Stimulated activated CD4-positive, alpha-beta T cell treated with anti-CD3 and anti-CD28 coated beads, Interleukin-2, amount 100 ng/mL, for 48 hours (primary cell): Measurements from ENCODE around the gene FSD1L.

Experiments
- DNase-seq, 2 donors: peaks; one replicate each; pipeline ENCODE4 v3.0.0-alpha.2; 2020

FSD1L gene

DNA sequence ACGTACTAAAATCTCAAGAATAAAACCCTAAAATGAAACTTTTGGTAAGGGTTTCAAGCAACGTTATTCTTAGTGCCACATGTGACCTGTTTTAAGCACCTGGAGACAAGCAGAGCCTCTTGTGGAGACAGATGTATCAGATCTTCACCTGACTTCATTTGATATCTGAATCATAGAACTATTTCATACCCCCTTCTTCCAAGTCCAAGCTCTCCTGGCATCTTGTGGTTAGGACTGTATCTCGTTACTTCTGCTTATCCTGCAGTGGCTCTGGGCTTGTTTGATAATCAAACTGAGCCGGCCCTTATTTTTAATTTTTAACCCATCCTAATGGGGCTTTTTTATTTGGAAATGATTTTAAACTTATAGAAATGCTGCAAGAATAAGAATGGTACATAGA is 11.1 kb upstream of the FSD1L start:
- no peak for DNase-seq

DNA sequence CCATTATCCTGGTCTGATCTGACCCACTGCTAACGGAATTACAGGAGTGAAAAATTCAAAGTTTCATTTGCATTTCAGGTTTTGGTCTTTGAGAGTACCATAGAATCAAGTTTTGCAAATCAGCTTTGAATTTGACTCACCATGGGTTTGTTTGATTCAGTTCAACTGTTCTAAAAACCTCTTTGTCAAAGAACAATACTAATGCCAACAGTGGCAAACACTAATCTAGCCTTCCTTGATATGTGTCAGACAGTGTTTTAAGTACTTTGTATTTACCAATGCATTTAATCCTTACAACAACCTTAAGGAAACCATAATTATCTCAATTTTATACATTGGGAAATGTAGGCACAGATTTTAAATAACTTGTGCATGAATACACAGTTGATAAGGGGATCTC is 10.1 kb upstream of the FSD1L start:
- DNase-seq = no peak

DNA sequence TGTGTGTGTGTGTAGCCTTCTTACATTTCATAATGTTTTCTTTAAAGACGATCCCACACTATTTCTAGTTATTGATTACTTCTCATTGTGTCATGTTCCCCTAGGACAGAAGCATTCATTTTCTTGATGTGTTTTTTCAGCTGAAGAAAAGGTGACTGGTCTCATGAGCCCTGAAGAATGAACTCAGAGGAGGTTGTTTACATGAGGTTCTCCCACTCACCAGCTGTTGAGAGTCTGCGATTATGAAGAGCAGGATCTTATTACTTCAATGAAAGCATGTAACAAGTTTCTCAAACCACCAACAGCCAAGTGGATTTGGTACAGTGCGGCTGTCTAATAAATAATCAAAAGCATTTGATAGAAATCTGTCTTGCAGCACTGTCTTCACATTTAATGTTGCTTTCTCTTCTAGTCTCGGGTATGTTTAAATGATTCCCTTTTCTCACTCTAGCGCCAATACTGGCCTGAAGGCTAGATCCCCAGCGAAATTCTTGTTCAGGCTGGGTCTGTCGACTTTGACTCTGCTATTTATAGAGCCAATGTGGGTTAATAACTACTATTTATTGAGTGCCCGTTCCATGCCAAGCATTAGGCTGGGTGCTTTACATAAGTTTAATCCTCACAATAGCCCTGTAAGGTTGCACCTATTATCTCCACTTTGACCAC is 9.6 kb upstream of the FSD1L start:
- DNase-seq = no peak

DNA sequence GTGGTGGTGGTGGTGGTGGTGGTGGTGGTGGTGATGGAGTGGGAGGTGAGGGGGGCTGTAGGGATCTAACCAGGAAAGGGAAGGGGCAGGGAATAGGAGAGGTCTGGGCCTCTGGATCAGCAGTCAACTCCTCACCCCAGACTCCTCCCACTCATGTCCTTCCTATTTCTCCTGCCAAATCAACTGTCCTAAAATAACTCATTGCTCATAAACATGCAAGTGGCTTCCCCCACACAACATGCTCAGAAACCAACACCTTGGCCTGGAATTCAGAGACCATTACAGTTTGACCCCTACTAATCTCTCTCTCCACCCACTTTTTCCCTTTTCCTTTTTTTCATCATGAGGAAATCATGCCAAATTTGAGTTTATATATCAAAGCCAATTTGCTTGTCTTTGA is 8.4 kb upstream of the FSD1L start:
- DNase-seq = no peak

DNA sequence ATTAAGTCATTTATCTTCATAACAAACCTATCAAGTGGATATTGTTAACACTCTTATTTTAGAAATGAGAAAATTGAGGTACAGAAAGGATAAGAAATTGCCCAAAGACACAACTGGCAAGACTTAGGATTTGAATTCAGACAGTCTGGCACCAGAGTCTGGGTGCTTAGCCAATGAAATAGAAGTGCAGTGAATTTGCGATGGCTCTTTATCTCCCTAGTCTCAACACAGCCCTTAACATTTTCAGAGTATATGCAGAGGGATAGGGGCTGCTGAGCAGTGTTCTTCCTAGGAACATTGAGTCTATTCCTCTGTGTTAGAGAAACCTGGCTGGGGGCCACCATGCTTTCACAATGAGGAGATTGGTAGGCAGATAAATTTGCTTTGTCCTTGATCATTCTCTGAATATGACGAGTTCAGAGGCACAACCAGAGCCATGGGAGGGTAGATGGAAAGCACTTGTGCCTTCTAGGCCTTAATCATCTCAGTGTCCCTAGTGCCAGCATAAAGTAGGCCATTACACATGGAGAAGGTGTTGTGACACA is 6.1 kb upstream of the FSD1L start:
- no peak for DNase-seq

DNA sequence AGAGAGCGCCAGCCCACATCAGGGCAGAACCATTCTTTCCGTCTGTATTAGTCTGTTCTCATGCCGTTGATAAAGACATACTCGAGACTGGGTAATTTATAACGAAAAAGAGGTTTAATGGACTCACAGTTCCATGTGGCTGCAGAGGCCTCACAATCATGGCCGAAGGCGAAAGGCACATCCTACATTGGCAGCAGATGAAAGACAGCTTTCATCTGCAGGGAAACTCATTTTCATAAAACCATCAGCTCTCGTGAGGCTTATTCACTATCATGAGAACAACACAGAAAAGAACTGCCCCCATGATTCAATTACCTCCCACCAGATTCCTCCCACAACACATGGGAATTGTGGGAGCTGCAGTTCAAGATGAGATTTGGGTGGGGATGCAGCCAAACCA is 4.7 kb upstream of the FSD1L start:
- DNase-seq = no peak

DNA sequence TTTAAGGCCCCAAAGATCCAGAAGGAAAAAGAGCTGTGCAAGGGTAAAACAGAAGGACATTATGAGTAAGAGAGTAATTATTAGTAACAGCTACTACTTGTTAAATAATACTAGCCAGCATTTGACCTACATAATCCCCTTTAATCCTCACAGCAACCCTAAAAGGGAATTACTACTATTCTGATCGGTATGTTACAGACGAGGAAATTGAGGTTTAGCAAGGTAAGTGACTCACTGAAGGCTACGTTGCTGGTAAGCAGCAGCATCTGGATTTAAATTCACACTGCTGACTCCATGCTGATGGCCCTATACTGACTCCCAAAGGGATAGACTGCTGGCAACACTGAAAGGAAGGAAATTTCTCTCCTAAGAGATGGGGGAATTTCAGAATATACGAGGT is 3.7 kb upstream of the FSD1L start:
- no peak for DNase-seq

DNA sequence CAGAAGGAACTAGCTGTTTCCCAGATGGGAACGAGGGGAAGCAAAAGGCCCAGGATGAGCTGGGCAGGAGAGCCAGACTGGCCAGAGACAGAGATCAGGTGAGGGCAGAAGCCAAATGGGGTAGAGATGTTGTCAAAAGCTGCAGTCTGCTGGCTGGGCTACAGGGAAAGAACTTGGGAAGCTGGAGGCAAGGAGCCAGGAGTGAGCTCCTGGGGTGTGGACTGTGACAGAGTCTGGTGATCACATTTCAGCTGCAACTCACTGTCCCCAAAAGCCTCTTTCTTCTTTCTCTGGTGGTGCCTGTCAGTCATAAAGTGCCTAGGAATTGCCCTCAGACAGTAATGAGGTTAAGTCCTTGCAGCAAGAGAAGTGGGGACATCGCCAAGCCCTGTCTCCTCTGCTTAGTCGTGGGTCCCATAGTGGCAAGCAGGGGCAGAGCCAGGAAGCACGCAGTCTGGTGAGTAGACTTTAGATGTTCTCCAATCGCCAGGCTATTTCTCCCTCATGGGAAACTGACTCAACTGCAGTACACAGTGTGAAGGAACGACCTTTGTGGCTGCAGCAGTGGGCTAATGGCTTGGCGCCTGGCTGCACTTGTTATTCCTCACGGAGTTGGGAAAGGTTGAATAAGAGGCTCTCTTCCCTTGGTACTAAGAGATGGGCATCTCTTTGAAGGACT is 2.5 kb upstream of the FSD1L start:
- DNase-seq = no peak

DNA sequence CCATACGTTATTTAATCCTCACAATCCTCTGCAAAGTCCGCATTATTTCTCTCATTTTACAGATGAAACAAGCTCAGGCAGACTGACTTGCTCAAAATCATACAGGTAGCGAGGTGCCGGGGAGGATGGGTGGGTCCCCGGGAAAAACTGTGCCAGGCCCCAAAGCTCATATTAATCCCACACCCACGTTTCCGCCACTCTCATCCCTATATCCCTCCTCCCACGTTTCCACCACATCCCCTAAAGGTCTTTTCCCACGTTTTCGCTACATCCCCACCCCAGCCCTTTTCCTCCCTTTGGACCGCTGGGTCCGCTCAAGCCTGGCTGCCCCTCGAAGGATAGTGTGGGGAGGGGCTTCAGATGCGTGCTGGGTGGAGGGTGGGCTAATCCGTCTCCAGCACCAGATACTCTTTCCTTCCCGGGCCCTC is 434 bp upstream of the FSD1L start:
- no peak for DNase-seq

DNA sequence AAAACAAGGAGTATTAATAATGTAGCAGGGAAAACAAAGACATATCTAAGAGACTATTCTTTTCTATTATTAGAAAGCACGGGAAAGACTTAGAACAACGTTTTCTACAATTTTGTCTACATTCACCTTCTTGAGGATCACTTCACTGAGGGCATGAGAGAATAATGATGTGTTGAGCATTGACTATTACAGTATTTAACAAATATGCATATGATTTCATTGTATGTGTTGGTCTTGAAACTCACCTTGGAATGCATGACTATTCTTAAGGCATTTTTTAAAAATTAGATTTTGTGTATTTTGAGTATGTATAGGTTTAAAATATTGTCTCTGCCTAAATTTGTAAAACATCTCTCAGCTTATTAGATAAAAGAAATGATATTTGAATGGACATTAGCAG is 1.2 kb downstream of the FSD1L start:
- no peak for DNase-seq

DNA sequence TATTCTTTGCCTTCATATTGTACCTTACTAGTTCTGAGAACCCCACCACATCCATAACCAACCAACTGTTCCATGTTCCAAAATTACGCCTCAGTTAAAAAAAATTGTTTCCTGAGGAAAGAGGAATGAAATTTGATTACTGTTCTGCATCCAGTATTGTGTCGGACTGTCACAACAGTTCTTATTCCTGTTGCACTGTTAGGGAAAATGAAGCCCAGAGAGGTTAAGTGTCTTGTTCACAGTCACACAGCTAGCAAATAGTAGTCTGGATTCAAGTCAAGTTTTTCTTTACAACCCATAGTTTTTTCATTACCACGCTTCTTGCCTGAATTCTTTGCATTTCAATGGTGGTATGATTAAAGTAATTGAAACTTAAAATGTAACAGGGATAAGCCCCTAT is 4.4 kb downstream of the FSD1L start:
- DNase-seq = no peak

DNA sequence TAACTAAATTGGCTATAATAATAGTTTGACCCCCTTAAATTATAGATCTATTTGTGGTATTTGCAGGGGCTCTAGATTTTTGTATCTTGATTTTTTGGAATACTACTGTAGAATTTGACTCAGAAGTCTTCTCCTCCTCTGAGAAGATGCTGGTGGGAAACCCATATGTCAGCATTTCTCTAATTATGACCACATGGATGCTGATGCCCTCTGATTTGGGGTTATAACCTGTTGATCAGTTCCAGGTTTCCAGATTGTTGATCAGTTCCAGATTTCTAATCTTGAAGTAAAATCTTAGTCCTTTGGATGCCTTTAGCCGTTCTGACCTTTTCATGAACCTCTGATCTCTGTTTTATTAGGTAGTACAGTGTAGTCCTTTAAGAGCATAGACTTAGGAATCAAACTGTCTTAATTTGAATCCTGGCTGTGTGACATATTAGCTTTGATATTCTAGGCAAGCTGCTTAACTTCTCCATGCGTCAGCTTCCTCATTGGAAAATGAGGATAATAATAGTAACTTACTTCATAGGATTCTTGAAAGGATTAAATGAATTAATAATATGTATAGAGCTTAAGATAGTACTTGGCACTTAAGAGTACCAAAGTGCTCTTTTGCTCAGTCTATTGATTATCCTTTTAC is 8.1 kb downstream of the FSD1L start:
- DNase-seq = no peak

DNA sequence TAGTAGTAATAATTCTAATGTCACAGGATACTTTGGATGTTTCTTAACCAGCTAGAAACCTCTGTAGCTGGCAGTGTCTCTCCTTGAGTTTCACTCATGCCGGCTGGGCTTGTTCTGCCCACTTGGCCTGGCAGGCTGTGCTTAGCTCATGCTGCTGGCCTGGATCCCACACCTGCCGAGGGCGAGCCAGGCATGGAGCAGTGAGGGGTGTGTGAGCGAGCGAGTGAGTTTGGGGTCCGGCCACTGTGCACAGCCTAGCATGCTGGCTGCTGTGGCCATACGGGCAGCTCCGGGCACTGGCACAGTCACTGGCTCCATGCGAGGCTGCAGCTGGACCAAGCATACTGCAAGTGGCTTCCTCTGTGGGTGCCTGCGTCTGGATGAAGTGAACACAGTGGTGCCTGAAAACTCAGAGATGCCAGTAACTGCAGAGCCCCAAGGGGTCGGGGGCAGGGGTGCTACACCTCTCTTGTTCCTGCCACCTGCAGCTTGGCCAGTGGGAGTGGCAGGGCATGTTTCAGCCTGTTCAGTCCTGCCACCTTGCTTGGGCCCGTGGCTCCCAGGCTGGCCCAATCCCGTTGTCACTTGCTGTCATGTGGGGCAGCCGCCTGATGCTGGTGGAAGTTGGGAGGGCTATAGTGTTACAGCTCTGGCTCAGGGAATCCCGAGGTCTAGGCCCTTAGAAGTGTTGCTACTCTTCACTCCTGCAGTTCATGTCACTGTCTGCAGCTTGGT is 9.9 kb downstream of the FSD1L start:
- no peak for DNase-seq

DNA sequence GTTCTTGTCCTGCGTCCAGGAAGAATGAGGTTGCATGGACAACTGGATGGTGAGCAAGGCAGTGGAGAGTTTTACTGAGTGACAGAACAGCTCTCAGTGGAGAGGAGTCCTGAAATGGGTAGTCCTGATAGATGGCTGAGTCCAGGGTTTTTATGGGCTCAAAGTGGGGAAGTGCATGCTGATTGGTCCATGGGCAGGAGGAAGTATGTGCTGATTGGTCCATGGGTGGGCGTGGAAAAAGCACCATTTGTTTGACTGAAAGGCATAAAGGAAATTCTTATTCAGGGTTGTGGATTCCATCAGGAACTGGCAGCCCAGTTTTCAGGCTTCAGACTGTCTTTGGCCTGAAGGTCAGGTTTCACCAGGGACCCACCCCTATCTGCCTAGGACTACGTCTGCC is 10.6 kb downstream of the FSD1L start:
- DNase-seq = no peak

DNA sequence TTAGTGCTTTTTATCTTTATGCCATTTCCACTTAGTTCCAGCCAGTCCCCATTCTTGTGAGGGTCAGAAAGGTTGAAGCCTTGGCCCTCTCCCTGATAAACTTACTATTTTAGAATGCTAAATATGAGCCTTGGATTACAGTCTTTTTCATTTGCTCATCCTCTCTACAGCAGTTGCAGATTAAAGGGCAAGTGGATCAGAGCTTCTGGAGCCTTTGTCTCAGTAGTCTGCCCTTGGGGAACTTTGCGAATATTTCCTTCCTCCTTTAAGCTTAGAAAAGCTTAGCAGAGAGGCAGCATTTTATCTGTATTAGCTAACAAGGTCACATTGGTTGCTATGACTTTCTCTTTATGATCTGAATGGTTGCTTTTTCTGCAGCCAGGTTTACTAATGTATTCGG is 11.5 kb downstream of the FSD1L start:
- no peak for DNase-seq

DNA sequence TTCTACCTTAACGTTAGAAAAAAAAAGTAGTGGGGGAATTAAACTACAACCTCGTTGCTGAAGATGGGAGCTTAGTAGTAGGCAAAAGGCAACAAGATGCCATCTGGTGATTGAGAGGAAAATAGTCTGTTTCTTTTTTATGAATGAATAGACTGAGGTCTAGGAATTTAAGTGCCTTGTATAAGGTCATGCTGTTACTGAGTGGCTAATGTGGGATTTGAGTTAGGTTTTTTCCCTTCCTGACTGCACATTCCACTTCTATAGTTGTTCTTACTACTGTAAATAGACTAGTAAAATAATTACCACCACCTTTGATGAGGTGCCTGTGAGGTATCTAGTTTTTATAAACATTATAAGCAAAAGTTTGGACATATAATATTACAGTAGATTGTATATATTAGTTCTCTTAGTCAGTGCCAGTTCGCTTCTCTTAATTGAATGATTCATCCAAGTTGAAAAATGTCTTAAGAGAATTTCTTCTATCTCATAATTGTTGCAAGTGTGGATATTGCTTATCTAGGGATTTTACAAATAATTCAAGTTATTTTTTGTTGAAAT is 19.1 kb downstream of the FSD1L start:
- no peak for DNase-seq

DNA sequence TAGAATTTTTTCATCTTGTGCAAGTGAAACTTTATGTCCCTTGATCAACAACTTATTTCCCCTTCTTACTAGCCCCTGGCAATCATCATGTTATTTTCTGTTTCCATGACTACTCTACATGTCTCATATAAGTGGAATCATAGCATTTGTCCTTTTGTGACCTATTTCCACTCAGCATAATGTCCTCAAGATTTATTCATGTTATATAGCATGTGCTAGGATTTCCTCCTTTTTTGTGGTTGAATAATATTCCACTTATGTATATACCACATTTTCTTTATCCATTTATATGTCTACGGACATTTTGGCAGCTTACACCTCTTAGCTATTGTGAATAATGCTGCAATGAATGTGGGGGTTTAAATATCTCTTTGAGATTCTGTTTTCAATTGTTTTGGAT is 21.0 kb downstream of the FSD1L start:
- DNase-seq = no peak

DNA sequence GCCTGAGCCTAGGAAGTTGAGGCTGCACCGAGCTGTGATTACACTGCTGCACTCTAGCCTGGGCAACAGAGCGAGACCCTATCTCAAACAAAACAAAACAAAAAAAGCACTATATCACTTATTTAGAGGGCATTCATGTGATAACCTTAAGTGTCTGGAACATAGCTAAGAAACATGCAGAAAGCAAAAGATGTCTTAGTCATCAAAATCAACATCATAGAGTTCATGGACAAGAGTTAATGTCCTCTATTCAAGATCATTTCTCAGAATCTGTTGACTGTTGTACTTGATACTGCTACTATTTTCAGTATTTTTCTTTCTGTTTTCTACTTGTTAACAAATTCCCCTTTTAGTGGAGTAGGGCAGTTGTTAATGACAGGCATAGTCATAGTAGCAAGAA is 25.4 kb downstream of the FSD1L start:
- no peak for DNase-seq

DNA sequence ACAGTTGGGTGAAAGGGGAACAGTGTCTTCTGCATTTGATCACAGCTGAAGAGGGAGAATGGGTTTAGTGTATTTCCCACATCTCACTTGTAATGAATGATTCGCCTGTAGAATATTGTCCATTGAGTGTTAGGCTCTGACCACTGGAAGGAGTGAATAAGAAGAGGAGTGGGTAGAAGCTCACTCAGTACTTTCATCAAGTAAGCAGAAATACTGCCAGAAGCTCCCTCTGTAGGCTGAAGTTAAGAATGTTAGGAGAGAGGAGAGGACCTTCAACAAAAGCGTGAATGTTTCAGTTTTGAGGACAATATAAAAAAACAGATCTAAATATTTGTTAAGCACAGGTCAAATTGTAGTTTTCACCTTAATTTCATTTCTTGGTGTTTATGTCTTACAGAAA is 27.5 kb downstream of the FSD1L start:
- DNase-seq = no peak

DNA sequence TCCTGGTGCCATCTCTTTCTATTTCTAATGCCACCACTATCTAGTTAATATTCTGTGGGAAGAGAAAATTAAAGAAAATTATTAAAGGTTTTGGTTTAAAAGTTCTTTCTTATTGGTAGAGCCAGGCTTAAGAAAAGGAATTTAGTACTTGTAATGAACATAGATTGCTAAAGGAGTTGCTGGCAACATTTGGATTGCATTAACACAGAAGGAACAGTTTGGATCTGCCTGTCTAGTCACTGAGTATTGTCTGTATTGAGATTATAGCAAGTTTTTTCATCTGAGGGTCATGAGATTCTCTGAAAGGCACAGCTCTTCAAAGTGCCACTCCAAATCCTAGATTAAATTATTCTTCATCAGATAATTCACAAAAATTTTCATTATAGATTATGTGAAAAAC is 32.0 kb downstream of the FSD1L start:
- no peak for DNase-seq

DNA sequence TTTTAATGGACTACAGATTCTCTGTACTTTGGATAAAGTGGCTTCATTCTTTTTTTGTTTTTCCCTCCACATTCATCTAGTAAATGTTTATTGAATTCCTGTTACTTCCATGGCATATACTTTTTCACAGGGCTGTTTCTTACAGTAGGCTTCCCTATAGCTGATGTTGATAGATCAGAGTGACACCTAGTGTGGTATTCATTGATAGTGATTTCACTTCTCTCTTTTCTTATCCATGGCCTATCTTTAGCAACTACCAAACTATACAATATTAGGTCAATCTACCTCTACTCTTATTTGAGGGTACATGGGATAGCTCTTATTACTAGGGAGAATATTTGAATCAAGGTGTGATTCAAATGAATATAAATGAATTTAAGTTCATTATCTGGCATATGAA is 35.8 kb downstream of the FSD1L start:
- no peak for DNase-seq

DNA sequence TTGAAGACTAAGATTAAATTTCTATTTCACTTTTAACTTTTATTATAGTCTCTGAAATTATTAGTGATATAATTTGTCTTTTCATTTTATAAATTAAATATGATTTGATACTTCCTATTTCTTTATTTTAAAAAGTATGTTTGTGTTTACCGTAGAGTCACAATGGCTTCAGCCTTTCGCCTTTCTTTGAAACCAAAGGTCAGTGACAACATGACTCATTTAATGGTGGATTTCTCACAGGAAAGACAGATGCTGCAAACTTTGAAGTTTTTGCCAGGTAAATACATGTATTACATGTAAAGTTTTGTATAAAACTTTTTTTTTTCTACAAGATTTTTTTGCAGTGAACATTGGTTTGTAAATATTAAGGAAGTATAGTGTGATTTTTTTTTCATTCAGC is 36.4 kb downstream of the FSD1L start:
- DNase-seq = no peak

DNA sequence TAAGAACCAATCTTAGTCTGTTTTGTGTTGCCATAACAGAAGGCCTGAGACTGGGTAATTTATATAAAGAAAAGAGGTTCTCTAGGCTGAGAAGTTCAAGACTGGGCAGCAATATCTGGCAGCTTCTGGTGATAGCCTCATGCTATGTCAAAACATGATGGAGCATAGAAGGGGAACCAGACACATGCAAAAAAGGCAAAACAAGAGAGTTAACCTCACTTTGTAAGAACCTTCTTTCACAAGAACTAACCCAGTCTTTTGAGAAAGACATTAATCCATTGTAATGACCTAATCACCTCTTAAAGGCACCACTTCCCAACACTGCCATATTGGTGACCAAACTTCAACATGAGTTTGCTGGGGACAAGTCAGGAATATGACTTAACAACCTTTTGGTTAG is 37.3 kb downstream of the FSD1L start:
- no peak for DNase-seq
